HCT116 (cell line): ENCODE results near the gene TNFAIP8L3. TPM values are rescaled to one million over a fixed set of nuclear protein-coding genes. Genes with fewer than 3 reads are reported as not detected.
A peak's percentile ranks its signal among the peaks of the same experiment; 100 is the strongest.
"Not testable (repeated sequence)": the region's sequence is repeated elsewhere in the genome, so short reads cannot be mapped to it uniquely, and the experiment has no call there.

Experiments used
- ATAC-seq: fragments of 200-7000 bp; cut with Tn5 transposase; 2 replicates; pipeline ENCODE4 v1.9.1; 2020; ENCODE audit warnings: mild to moderate bottlenecking, moderate library complexity
- BruUV-seq: library from RNA; stranded (reverse); fragments of 400-500 nt; replicated peaks from 2 replicates; lab custom pipeline; 2021; lab: Mats Ljungman, UMichigan
- CTCF ChIA-PET: fragments of 300-600 bp; sonication (Branson Sonifier 250); formaldehyde crosslinking; loops from one replicate; lab custom pipeline; 2021; ENCODE audit warnings: antibody characterized with exemption; lab: Charles Lee
- POLR2A ChIA-PET: fragments of 300-600, 350-600 bp; sonication (Branson Sonifier 250); formaldehyde crosslinking; loops from one replicate; lab custom pipeline; 2021; ENCODE audit warnings: antibody characterized with exemption; lab: Charles Lee
- RAD21 ChIA-PET, 2 experiments: fragments of 300-600 bp; sonication (Branson Sonifier 250); formaldehyde crosslinking; loops; one replicate each; lab custom pipeline; 2023; ENCODE audit warnings: low total read pairs in 2 of 2; ENCODE audit not compliant: uncharacterized antibody in 2 of 2, unreplicated experiment in 2 of 2, low non-redundant PET in 1 of 2; lab: Charles Lee
- DNase-seq: peaks from one replicate; pipeline ENCODE4 v3.0.0-alpha.2; 2010; ENCODE audit warnings: low read depth, low spot score
- H2AFZ ChIP-seq: fragments of 200-600 bp; shearing (Covaris generic), sonication (generic); 2 replicates; pipeline ENCODE4 v1.6.1; 2017; ENCODE audit warnings: low read depth, mixed run types, mixed read lengths, antibody characterized with exemption, low read length; ENCODE audit not compliant: poor library complexity, severe bottlenecking
- H3K27ac ChIP-seq: 2 replicates; pipeline ENCODE4 v1.5.1; 2012; ENCODE audit warnings: low read depth, low read length
- H3K27me3 ChIP-seq: fragments of 200-600 bp; sonication (generic); 2 replicates; pipeline ENCODE4 v1.6.1; 2016; ENCODE audit warnings: mixed run types, low read length, mixed read lengths; ENCODE audit not compliant: insufficient read depth
- H3K36me3 ChIP-seq, 2 experiments: fragments of 200-500 bp in 1 of 2; fragments of 200-600 bp in 1 of 2; sonication (Bioruptor generic) in 1 of 2; sonication (generic) in 1 of 2; 2 replicates each; pipeline versions ENCODE4 v1.5.1 to v1.6.1; 2014 to 2016; ENCODE audit warnings: low read length in 2 of 2, inconsistent platforms in 1 of 2, mixed read lengths in 1 of 2, mixed run types in 1 of 2; ENCODE audit not compliant: insufficient read depth in 2 of 2, control insufficient read depth in 1 of 2
- H3K4me1 ChIP-seq, 2 experiments: fragments of 200-600 bp in 1 of 2; sonication (generic) in 1 of 2; 2 replicates each; pipeline versions ENCODE4 v1.5.1 to v1.6.1; 2012 to 2017; ENCODE audit warnings: low read length in 2 of 2, inconsistent platforms in 1 of 2, mild to moderate bottlenecking in 1 of 2, mixed read lengths in 1 of 2, mixed run types in 1 of 2, moderate library complexity in 1 of 2; ENCODE audit not compliant: insufficient read depth in 2 of 2, control insufficient read depth in 1 of 2
- H3K4me2 ChIP-seq: fragments of 200-600 bp; sonication (generic); 2 replicates; pipeline ENCODE4 v1.6.1; 2017; ENCODE audit warnings: mixed run types, low read length, mixed read lengths
- H3K4me3 ChIP-seq, 2 experiments: fragments of 200-600 bp in 1 of 2; sonication (generic) in 1 of 2; replicated peaks in 1 of 2; 2 replicates each; pipeline ENCODE4 v1.5.1; 2011 to 2016; ENCODE audit warnings: low read length in 2 of 2, control low read depth in 1 of 2, low read depth in 1 of 2, mild to moderate bottlenecking in 1 of 2, mixed read lengths in 1 of 2, mixed run types in 1 of 2
- H3K79me2 ChIP-seq: fragments of 200-600 bp; sonication (generic); 2 replicates; pipeline ENCODE4 v1.6.1; 2017; ENCODE audit warnings: mild to moderate bottlenecking, mixed run types, low read length, moderate library complexity, mixed read lengths; ENCODE audit not compliant: insufficient read depth
- H3K9ac ChIP-seq: fragments of 200-600 bp; sonication (generic); 2 replicates; pipeline ENCODE4 v1.6.1; 2016; ENCODE audit warnings: low read length, mixed read lengths
- H3K9me2 ChIP-seq: fragments of 200-600 bp; sonication (generic), shearing (Covaris generic); 2 replicates; pipeline ENCODE4 v1.6.1; 2017; ENCODE audit warnings: mixed run types, mild to moderate bottlenecking, moderate library complexity; ENCODE audit not compliant: insufficient read depth
- H3K9me3 ChIP-seq, 2 experiments: fragments of 200-500 bp in 1 of 2; fragments of 200-600 bp in 1 of 2; sonication (Bioruptor generic) in 1 of 2; sonication (generic) in 1 of 2; 2 replicates each; pipeline ENCODE4 v1.6.1; 2014 to 2017; ENCODE audit warnings: low read length in 2 of 2, mixed read lengths in 2 of 2, inconsistent platforms in 1 of 2, low read depth in 1 of 2, mild to moderate bottlenecking in 1 of 2, mixed run types in 1 of 2, moderate library complexity in 1 of 2; ENCODE audit not compliant: control insufficient read depth in 1 of 2, insufficient read depth in 1 of 2
- H4K20me1 ChIP-seq: fragments of 200-600 bp; sonication (generic), shearing (Covaris generic); 2 replicates; pipeline ENCODE4 v1.6.1; 2017; ENCODE audit warnings: mixed run types, mild to moderate bottlenecking, moderate library complexity; ENCODE audit not compliant: insufficient read depth
- YY1 ChIP-seq: IDR thresholded peaks from 2 replicates; pipeline ENCODE4 v1.6.1; 2011; ENCODE audit warnings: low read length, low read depth, moderate library complexity, mild to moderate bottlenecking; ENCODE audit not compliant: insufficient replicate concordance; ENCODE audit errors: extremely low read depth
- ZNF274 ChIP-seq: fragments of 200-500 bp; sonication (Bioruptor generic); IDR thresholded peaks from 2 replicates; pipeline ENCODE4 v1.6.1; 2014; ENCODE audit warnings: mild to moderate bottlenecking, low read depth, low read length, inconsistent platforms
- intact Hi-C: fragments of 100-400 bp; cut with micrococcal nuclease; formaldehyde crosslinking; loops from 2 replicates; pipeline ENCODE4 v1.10.0; 2022
- total RNA-seq: library from RNA; stranded (reverse); gene quantifications from one replicate; pipeline ENCODE4 v1.2.1, GENCODE V29; 2021; ENCODE audit not compliant: unreplicated experiment
- TF ChIP-seq, protein P1 (sequence below), 3 experiments: fragments of 200-600 bp in 1 of 3; sonication (generic) in 1 of 3; IDR thresholded peaks in 2 of 3; conservative IDR thresholded peaks in 1 of 3; 2 replicates each; pipeline ENCODE4 v1.5.1; 2012 to 2017; ENCODE audit warnings: low read depth in 2 of 3, low read length in 2 of 3, antibody characterized with exemption in 1 of 3, borderline replicate concordance in 1 of 3, control low read depth in 1 of 3, mild to moderate bottlenecking in 1 of 3, mixed read lengths in 1 of 3, mixed run types in 1 of 3, moderate library complexity in 1 of 3; ENCODE audit not compliant: insufficient read depth in 1 of 3

TNFAIP8L3 gene
- total RNA-seq, 1 experiment from 2014 or later: 0.47 TPM

DNA sequence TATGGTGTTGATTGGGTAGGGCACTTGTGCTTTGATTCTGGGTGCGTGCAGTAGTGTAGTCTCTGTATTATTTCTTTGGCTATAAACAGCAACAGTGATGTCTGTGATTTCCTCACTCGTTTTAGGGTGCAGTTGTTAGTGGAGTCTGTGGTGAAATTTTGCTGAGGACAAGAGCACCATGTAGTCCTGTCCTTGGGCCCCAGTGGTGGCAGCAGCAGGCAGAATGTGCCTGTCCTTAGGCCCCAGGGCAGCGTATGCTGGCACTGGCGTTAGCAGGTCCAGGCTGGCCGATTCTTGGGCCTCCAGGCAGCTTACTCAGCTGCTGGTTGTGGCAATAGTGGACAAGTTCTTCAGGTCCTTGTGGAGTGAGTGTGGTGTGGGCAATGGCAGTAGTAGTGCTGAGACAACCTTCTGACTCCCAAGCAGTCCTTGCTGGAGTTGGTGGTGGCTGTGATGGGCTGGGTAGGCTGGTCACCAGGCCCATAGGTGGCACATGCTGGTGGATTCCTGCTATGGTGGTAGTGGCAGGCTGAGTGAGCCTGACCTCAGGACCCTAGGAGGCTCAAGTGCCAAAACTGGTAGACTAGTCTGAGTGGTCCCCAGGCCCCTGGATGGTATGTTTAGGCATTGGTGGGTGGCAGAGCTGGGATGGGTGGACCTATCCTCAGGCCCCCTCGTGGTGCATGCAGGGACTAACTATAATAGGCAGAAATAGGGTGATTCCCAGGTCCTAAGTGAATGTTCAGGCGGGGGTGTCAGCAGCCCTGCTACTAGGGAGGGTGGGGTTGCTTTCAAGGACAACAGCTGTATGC is 56.3 kb downstream of the TNFAIP8L3 start:
- Histone ChIP-seq H3K9ac (peak overlapping the region; percentile 65), H2AFZ (peak overlapping the region; percentile 88), H3K9me3 (no peaks in the 10 kb centered on the region), H3K4me1 (peaks cover 9 to 11% of the 10 kb centered on the region in 2 experiments), H3K79me2 (peaks cover 26% of the 10 kb centered on the region), H3K27ac (peak overlapping the region; percentile 67), H3K9me2 (0 out of 2 replicates have a peak, but pooled peaks cover 3% of the 10 kb centered on the region), H3K4me3 (peak overlapping the region; percentile 63 to 66), H3K4me2 (peak overlapping the region; percentile 82), H3K36me3 (no peaks in the 10 kb centered on the region)
- DNase-seq: no peak
- peak; percentile 81 for ATAC-seq
- CTCF ChIA-PET: no interaction called here
- POLR2A ChIA-PET: no interaction called here
- RAD21 ChIA-PET: no interaction called here
- BruUV-seq: no TSS peak
- intact Hi-C loops: no loop called here
- TF ChIP-seq, protein P1, sequence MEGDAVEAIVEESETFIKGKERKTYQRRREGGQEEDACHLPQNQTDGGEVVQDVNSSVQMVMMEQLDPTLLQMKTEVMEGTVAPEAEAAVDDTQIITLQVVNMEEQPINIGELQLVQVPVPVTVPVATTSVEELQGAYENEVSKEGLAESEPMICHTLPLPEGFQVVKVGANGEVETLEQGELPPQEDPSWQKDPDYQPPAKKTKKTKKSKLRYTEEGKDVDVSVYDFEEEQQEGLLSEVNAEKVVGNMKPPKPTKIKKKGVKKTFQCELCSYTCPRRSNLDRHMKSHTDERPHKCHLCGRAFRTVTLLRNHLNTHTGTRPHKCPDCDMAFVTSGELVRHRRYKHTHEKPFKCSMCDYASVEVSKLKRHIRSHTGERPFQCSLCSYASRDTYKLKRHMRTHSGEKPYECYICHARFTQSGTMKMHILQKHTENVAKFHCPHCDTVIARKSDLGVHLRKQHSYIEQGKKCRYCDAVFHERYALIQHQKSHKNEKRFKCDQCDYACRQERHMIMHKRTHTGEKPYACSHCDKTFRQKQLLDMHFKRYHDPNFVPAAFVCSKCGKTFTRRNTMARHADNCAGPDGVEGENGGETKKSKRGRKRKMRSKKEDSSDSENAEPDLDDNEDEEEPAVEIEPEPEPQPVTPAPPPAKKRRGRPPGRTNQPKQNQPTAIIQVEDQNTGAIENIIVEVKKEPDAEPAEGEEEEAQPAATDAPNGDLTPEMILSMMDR (IDR thresholded peaks at IDR 0.05 in 2 of 3, conservative IDR thresholded peaks at IDR 0.05 in 1 of 3; ENCODE audit: borderline replicate concordance in 1 of 3, insufficient read depth in 1 of 3, low read depth in 2 of 3, low read length in 2 of 3): peak in 2 of 3 experiments; percentile 14 to 21; a peak in 1 of 6 replicates
- no peak for TF ChIP-seq ZNF274
- TF ChIP-seq, all 23 proteins: peak for 1
- Histone ChIP-seq H4K20me1 (no peaks in the 10 kb centered on the region), H3K27me3 (no peaks in the 10 kb centered on the region)

DNA sequence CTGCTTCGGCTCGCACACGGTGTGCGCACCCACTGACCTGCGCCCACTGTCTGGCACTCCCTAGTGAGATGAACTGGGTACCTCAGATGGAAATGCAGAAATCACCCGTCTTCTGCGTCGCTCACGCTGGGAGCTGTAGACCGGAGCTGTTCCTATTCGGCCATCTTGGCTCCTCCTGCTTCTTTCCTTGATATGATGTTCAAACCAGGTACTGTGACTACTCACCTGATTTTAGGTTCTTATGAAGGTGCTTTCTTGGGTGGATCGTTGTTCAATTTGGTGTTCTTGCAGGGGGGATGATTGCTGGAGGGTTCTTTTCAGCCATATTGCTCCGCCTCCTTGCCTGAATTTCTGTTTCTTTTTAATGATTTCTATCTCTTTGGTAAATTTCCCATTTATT is 57.2 kb downstream of the TNFAIP8L3 start:
- H3K36me3 ChIP-seq, CTCF ChIA-PET, intact Hi-C loops, H4K20me1 ChIP-seq, DNase-seq, H3K9me2 ChIP-seq, POLR2A ChIA-PET, RAD21 ChIA-PET, H3K27me3 ChIP-seq, H3K9me3 ChIP-seq: not testable (repeated sequence)
- ATAC-seq: peak; percentile 61
- peak overlapping the region; percentile 82 for H3K4me2 ChIP-seq
- H2AFZ ChIP-seq: peak overlapping the region; percentile 88
- peaks cover 26% of the 10 kb centered on the region for H3K79me2 ChIP-seq
- peaks cover 9 to 11% of the 10 kb centered on the region in 2 experiments for H3K4me1 ChIP-seq
- H3K4me3 ChIP-seq: peak overlapping the region; percentile 63 to 66
- peak overlapping the region; percentile 65 for H3K9ac ChIP-seq
- H3K27ac ChIP-seq: peak overlapping the region; percentile 67
- peak; percentile 41 for TF ChIP-seq YY1
- BruUV-seq: TSS peak; percentile 65
